IPS DF 4.7 (cell line): ENCODE results near the gene STK38.

ENCODE experiments used
- DNase-seq: peaks from one replicate; pipeline ENCODE4 v3.0.0-alpha.2; 2013; ENCODE audit warnings: low spot score; ENCODE audit errors: extremely low read depth

STK38 gene

DNA sequence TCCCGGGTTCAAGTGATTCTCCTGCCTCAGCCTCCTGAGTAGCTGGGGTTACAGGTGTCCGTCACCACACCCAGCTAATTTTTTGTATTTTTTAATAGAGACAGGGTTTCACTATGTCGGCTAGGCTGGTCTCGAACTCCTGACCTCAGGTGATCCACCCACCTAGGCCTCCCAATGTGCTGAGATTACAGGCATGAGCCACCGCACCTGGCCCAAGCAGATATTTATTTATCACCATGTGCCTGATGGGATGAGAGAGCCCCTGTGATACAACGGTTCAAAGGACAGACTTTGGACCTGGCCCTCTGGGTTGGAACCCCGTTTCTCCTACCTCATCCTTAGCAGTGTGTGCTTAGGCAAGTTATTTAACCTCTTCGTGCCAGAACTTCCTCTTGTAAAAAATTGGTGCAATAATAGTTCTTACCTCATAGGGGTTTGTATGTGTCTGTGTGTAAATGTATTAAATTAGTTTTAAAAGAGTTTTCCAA is 19.2 kb upstream of the STK38 start:
- DNase-seq = no peak

DNA sequence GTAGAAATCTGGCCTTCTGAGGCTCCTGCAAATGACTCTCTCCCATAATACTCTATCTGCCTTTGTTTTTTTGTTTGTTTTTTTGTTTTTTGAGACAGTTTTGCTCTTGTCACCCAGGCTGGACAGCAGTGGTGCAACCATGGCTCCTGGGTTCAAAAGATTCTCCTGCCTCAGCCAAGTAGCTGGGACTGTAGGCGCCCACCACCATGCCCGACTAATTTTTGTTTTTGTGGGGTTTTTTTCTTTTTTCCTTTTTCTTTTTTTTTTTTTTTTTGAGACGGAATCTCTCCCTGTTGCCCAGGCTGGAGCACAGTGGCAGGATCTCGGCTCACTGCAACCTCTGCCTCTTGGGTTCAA is 16.6 kb upstream of the STK38 start:
- DNase-seq = no peak

DNA sequence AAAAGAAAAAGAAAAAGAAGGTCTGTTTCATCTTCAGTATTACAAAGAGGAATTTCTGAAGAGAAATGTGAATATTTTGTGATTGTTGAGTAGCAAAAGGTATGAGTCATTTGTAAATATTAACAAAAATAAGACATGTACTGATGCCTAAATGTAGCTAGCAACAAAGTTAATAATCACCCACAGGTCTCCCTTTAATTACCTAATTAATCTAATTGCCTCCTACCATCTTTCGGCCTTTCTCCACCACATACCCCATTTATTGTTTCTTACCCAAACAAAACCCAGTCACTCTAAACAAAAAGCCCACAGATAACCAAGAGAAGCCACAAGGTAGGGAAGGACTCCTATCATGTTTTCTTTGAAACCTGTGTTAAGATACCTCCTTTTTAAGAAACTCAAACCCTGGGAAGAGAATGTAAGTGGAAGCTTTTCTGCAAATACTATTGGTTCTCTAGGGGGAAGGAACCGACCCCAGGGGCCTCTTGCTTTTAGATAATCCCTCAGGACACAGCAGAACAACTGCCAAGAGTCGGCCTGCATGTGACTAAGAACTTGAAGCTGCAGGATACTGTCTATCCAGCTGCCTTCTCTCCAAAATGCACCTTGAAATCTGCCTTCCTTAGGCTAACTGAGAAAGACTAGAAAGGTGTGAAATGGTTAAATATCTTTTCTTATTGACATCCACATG is 16.1 kb upstream of the STK38 start:
- DNase-seq = no peak

DNA sequence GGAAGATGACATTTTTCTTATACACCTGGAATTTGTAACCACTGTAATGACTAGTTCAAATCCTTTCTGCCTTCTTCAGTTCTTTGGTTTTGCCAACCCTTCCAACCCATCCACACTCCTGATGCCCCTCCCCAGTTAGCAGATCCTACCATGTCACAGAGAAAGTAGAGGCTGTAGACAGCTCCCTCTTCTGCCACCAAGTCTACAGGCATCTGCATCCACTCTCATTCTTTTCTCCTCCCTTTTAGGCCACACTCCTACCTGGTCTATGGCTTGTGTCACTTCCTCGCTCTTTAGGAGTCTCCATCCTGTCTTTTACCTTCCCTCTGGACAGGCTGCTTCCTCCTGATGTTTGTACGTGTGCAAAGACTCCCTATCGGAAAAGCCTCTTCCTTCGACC is 13.5 kb upstream of the STK38 start:
- no peak for DNase-seq

DNA sequence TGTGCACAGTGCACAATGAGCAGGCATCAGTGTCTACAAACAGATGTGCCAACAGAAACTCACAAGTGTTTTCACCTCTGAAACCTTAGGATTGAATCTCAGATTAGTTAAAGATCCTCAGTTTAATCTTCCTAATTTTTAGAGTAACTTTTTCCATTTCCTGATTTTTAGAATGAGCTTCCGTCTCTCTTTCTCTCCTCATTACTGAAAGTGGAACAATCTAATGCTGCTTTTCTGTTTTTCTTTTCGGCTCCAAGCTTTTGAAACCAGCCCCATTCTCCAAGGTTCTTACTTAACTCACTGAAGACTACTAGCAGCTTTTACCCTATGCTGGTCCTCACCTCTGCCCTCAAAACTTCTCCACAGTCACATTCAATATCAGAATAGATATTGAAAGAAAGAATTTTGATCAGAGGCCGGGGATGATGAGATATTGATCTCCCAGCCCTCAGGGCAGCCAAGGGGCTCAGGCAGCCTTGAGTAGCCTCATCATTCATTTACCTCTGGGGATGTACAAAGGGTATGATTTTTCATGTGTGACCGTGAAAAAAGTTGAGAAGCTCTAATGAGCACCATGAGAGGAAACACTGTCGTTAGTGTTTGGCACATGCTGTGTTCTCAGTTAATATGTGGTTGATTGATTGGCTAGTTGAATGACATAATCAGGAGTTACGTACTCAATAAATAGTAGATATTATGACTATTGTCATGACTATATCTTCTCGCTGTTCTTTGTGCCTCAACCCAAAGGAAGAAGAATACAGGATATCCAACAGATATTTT is 11.9 kb upstream of the STK38 start:
- no peak for DNase-seq

DNA sequence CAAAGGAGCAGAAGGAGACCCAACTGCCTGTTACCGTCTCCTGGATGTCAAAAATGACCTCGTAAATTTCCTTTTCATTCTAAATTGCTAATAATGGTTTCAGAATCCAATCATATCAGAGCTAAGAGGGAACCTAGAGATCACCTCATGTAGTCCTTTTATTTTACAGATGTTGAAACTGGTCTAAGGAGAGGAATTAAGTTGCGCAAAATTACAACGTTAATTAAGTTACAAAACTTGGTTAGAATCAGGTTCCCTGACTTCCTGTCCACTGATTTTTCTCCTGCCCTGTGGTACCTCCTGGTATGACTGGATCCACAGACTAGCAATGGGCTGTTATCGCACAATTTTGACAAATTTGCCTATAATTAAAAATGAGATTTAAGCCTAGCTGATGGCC is 9.0 kb upstream of the STK38 start:
- no peak for DNase-seq

DNA sequence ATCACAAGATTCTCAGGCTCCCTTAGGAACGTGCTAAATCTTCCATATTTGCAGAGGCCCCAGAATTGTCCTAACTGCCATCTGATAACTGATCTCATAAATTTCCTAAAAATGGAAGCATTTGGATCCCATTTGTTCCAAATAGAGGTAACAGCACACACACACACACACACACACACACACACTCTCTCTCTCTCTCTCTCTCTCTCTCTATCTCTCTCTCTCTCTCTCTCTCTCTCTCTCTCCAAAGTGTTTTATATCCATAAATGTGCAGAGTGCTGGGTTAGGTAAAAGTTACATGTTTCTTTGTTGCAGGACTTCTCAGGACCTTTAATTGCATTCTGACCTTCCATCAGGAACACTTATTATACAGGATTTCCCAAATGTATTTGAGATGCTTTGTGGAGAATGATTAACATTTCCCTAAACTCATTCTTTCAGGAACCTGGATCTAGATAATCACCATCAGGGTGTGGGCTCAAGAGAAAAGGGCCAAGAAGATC is 8.5 kb upstream of the STK38 start:
- DNase-seq = no peak

DNA sequence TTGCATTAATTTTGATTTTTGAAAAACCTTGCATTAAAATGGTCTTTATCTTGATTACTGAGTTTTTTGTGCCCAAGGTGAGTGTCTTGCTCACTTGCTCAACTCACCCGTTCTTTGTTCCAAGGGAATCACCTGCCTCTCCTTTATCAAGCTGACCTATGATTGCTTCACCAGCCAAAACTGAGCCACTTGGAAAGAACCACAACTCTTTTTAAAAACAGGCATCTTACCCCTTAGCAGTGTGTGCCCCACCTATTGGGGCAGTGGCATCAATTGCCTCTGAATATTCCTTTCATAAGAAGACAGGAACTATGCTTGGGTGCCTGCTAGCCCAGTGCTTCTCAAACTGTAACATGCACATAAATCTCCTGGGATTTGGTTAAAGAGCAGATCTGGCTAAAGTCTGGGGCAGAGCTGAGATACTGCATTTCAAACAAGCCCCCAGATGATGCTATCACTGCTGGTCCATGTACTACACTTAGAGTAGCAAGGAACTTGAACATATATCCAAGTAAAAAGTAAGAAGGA is 3.3 kb upstream of the STK38 start:
- DNase-seq = no peak

DNA sequence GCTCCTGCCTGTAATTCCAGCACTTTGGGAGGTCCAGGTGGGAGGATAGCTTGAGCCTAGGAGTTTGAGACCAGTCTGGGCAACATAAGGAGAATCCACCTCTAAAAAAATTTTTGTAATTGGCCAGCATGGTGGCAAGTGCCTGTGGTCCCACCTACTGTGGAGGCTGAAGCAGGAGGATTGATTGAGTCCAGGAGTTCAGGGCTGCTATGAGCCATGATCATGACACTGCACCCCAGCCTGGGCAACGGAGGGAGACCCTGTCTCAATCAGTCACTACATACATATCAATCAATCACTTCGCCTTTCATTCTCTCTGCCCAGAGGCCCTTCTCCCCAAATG is 1.1 kb upstream of the STK38 start:
- DNase-seq = no peak

DNA sequence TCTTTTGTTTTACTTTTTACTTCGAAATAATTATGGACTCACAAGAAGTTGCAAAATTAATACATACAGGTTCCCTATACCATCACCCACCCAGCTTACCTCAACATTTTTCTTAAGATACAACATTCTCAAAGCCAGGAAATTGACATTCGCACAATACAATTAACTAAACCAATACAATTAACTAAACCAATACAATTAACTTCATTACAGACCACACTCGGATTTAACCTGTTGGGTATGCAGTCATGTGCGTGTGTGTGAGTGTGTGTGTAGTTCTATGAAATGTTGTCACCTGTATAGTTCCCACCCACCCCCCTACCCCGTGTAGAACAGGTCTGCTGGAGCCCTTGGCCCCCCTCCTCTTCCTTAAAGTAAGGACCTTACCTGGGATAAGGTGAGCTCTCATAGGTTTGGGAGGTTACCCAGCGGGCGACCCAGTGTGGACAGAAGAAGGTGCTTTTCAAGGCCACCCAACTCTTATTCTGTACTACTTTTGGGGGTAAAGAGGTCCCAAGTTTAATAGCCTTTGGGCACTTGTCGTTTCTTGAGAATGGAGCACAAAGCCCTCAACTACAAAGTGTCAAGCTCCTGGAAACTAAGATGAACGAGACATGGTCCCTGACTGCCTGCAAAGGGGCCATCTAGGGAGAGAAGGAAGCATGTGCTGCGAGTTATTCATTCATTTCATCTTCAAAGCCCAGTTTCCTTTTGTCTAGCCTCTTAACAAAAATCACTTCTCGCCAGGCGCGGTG is 544 bp upstream of the STK38 start:
- no peak for DNase-seq

DNA sequence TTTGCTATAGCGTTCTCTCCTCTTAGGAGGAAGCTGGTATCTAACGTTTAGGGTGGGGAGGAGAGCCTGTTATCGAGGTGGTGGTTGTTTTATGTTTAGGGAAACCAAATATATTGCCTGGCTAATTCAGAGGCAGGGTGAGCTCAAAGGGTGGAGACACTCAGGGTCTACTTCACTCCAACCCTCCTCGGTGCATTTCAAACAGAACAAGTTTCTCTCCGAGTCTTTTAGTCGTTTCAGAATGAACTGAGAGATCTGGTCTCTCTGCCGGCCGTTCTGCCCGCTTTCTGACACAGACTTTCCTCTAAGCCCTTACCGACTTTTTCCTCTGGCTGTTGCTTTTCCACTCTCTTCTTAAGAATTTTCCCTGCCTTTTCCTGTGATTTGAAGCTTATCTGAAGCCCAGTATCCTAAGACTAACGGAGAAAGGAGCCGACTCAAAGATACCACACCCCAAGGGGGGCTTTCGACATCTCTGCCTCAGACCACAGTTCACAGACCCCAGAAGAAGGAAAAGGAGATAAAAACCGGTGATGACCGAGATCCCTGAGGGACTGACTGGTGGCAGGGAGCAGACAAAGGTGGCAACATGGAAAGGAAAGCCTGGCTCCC is 865 bp downstream of the STK38 start:
- DNase-seq = no peak

DNA sequence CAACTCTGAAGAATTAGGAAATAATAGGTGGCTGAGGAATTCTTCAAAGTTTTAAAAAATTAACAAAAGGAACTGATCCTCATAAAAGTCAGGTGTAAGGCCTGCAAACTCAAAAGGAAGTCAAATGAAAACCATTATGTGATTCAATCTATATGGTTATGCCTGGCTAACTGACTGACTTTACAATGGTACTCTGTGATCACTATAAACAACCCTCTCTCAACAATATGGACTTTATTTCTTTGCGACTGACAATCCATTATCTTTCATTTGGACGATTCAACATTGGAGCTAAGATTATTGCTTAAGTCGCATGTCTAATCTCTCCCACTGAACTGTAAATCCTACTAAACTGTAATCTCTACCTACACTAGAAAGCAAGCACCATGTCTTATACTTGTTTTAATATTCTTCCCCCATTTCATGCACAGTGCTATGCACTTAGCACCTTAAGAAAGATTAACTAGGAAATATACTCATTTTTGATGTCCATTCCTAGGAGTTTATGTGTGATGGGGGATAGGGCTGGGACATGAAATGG is 1.4 kb downstream of the STK38 start:
- DNase-seq = no peak

DNA sequence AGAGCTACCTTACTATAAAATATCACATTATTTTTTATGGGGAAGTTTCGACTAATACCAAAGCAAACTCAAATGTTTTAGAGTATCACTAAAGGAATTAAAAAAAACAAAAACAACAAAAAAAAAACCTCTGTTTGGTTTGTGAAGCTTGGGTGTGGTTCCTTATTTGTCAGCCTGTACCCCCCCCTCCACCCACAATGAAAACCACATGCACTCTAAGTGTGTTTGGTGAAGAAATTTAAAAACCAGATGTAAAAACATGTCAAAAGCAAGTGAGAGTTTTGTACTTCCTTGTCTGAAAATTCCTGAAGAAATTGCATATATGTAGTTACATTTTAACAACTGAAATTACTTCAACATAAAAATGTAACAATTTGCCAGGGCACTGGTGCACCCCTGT is 3.1 kb downstream of the STK38 start:
- no peak for DNase-seq

DNA sequence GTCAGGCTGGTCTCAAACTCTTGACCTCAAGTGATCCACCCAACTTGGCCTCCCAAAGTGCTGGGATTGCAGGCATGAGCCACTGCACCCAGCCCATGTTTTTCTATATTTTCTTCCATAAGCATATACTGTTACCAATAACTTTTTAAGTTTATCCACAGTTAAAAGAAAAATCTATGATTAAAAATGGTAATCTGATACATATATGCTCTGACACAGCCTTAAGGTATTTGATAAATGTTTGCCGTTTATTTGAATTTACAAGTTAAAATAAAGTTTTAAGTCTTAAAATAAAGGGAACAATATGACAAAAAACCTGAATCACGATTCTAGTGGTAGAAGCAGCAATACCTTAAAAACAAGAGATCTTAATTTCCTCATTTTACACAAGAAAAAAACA is 5.2 kb downstream of the STK38 start:
- no peak for DNase-seq

DNA sequence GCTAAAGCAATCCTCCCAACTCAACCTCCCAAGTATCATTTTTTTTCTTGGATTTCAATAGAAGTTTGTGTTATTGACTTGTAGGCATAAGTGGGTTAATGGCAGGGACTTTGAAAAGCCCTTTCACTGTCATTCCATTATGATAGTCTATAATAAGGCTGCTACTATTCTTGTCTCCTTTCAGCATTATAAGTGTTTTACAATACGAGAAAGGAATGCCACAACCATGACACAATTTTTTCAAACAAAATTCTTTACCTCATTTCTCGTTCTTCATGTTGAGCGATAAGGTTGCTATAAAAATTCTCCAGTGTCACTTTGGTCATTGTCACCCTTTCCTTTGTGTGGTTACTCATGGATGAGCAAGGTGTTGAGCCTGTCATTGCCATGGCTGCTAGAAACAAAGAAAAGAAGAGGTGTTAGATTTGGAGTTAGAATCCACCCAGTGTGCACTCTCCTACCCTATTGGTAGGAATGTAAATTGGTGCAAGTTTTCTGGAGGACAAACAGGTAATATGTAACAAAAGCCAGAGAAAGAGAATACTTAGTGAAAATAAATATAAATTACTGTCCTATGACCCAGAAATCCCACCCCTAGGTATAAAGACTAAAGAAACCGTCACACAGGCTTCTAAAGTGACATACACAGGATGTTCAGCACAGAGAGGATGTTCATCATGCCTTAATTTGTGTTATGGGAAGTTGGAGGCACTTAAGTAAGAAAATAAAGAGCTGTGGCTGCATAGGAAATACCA is 7.3 kb downstream of the STK38 start:
- no peak for DNase-seq

DNA sequence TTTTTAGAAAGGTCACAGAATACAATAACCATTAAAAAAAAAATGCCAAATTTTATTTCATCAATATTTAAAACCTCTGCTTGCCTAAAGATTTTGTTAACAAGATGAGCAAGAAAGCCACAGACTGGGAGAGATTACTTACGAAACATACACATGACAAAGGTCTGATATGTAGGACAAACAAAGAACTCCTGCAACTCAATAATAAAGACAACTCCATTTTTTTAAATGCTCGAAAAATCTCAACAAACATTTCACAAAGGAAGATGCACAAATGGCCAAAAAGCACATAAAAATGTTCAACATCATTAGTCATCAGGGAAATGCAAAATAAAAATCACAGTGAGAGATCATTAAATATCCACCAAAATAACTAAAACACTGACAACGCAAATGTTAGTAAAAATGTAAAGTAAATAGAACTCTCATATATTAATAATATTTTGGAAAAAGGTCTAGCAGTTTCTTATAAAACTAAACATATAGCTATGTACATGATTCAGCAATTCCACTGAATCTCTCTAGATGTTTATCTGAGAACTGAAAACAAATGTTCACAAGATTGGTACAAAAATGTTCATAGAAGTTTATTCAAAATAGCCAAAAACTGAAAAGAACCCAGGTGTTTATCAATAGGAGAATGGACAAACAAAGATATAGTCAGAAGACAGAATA is 10.3 kb downstream of the STK38 start:
- DNase-seq = no peak

DNA sequence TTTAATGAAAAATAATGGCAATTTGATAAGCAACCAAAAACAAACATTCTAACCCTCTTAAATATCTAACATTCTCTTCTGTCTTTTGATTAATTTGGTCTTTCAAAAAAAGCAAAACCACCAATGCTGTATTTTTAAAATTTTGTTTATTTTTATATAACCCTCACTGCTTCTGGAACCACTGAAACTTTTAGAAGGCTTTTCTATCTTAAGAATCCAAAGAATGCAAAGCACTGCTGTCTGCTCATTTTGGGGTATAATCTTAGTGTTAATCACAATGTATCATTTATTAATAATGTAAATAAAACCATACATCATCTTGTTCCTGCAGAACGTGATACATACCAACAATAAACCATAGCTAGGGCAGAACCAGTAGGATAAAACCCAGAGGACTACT is 14.0 kb downstream of the STK38 start:
- no peak for DNase-seq

DNA sequence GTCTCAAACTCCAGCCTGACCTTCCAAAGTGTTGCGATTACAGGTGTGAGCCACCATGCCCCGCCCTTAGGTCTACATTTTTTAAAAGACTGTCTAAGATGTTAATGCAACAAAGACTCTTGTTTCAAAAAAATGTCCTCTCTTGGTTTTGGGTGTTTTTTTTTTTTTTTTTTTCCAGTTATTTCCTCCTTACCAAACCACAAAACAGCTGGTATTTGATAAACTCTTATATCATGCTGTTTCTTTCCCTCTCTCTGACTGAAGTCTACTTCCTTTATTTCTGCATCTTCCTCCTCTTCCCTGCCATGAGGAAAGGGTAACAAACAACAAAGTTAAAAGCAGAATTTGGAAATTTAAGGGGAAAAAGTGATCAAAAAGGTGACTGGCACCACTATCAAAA is 21.2 kb downstream of the STK38 start:
- no peak for DNase-seq

DNA sequence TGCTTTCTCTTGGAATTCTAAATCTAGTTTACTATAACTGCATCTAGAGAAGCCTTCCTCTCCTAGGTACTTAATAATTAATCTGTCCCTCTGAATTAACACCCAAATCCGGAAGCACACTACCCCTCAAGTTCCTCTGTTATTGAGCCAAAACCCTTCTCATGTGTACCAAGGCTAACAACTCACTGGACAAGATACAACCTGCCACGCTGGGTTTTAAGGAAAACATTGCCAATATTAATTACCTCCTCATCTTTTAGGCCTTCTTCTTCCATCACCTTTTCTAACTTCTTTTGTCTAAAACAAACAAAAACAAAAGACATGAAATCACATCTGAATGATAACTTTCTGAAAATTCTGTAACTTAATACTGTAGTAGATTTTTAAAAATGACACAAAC is 21.9 kb downstream of the STK38 start:
- no peak for DNase-seq

DNA sequence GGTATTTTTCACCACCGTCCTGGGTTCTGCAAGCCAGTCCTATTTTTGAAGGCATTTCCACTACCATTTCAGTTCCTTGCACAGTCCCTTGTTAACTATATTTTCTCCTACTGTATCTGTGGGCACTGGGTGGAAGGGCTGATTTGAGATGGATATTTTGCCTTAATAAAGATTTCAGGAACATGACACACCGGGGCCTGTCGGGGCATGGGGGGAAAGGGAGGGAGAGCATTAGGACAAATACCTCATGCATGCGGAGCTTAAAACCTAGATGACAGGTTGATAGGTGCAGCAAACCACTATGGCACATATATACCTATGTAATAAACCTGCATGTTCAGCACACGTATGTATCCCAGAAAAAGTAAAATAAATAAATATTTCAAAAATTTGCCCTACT is 22.4 kb downstream of the STK38 start:
- DNase-seq = no peak
